GM19455 (cell line): Measurements from ENCODE around the gene RAB6A.
"Not testable (repeated sequence)": the region's sequence is repeated elsewhere in the genome, so short reads cannot be mapped to it uniquely, and the experiment has no call there.

ENCODE experiments used
- ATAC-seq: cut with Tn5 transposase; IDR thresholded peaks from one replicate; pipeline ENCODE4 v1.9.1; 2021; ENCODE audit not compliant: unreplicated experiment

Gene RAB6A

GRCh38 chr11:73766763-73767162, 5.9 kb upstream of the RAB6A start:
- ATAC-seq: no peak

- no peak for ATAC-seq
Observed at GRCh38 chr11:73762732-73763131, 1.9 kb upstream of the RAB6A start.

- ATAC-seq: no peak
Observed at GRCh38 chr11:73761403-73761945, 600 bp upstream of the RAB6A start.

- ATAC-seq: peak; percentile 4
Observed at GRCh38 chr11:73760135-73760678, 667 bp downstream of the RAB6A start.

- ATAC-seq: no peak
Observed at GRCh38 chr11:73759610-73760134, 1.2 kb downstream of the RAB6A start.

GRCh38 chr11:73758451-73758850, 2.4 kb downstream of the RAB6A start:
- no peak for ATAC-seq

- ATAC-seq: no peak
Observed at GRCh38 chr11:73757598-73757997, 3.3 kb downstream of the RAB6A start.

GRCh38 chr11:73755670-73756069, 5.2 kb downstream of the RAB6A start:
- ATAC-seq: no peak

- no peak for ATAC-seq
Observed at GRCh38 chr11:73753938-73754337, 6.9 kb downstream of the RAB6A start.

GRCh38 chr11:73752903-73753302, 8.0 kb downstream of the RAB6A start:
- ATAC-seq: no peak

- no peak for ATAC-seq
Observed at GRCh38 chr11:73752216-73752867, 8.5 kb downstream of the RAB6A start.

- ATAC-seq: not testable (repeated sequence)
Observed at GRCh38 chr11:73750862-73751261, 10.0 kb downstream of the RAB6A start.

GRCh38 chr11:73750228-73750627, 10.6 kb downstream of the RAB6A start:
- no peak for ATAC-seq

GRCh38 chr11:73749118-73749517, 11.8 kb downstream of the RAB6A start:
- no peak for ATAC-seq

- no peak for ATAC-seq
Observed at GRCh38 chr11:73748300-73748699, 12.6 kb downstream of the RAB6A start.

GRCh38 chr11:73747762-73748161, 13.1 kb downstream of the RAB6A start:
- ATAC-seq: no peak

- no peak for ATAC-seq
Observed at GRCh38 chr11:73746701-73747100, 14.2 kb downstream of the RAB6A start.

GRCh38 chr11:73743045-73743444, 17.8 kb downstream of the RAB6A start:
- ATAC-seq: no peak

GRCh38 chr11:73735959-73736358, 24.9 kb downstream of the RAB6A start:
- not testable (repeated sequence) for ATAC-seq

- ATAC-seq: no peak
Observed at GRCh38 chr11:73734993-73735392, 25.9 kb downstream of the RAB6A start.

- not testable (repeated sequence) for ATAC-seq
Observed at GRCh38 chr11:73734011-73734410, 26.9 kb downstream of the RAB6A start.

- not testable (repeated sequence) for ATAC-seq
Observed at GRCh38 chr11:73732936-73733335, 27.9 kb downstream of the RAB6A start.
